HepG2 (cell line): Measurements from ENCODE around the gene SHFL. TPM values are rescaled to one million over a fixed set of nuclear protein-coding genes. Genes with fewer than 3 reads are reported as not detected.

Experiments
- CBX1 ChIP-seq: IDR thresholded peaks from one replicate; pipeline ENCODE4 v1.6.1; 2016; ENCODE audit warnings: antibody characterized with exemption, low read depth
- CTCF ChIP-seq: sonication (generic); formaldehyde crosslinking; IDR thresholded peaks from 2 replicates; pipeline ENCODE4 v1.5.0; 2020; ENCODE audit warnings: mild to moderate bottlenecking, missing genetic modification reagents, moderate library complexity
- TCF12 ChIP-seq, 2 experiments: fragments of 450-650 bp in 1 of 2; sonication (generic) in 1 of 2; formaldehyde crosslinking in 1 of 2; IDR thresholded peaks; 2 replicates each; pipeline versions ENCODE4 v1.6.1 to v1.8.0; 2017 to 2022; ENCODE audit warnings: antibody characterized with exemption in 1 of 2, mild to moderate bottlenecking in 1 of 2, missing genetic modification reagents in 1 of 2, moderate library complexity in 1 of 2
- ZNF407 ChIP-seq: sonication (generic); formaldehyde crosslinking; IDR thresholded peaks from one replicate; pipeline ENCODE4 v1.5.1; 2020; ENCODE audit warnings: mild to moderate bottlenecking, missing genetic modification reagents; ENCODE audit errors: not compliant biosample characterization
- ZNF501 ChIP-seq: sonication (generic); formaldehyde crosslinking; IDR thresholded peaks from 2 replicates; pipeline ENCODE4 v1.5.1; 2020; ENCODE audit warnings: mild to moderate bottlenecking, moderate library complexity, missing genetic modification reagents
- ZNF609 ChIP-seq: sonication (generic); formaldehyde crosslinking; IDR thresholded peaks from 2 replicates; pipeline ENCODE4 v1.4.0; 2020; ENCODE audit warnings: mild to moderate bottlenecking, missing genetic modification reagents, borderline replicate concordance
- ZNF724P ChIP-seq: sonication (generic); formaldehyde crosslinking; IDR thresholded peaks from 2 replicates; pipeline ENCODE4 v1.8.0; 2022; ENCODE audit warnings: missing genetic modification reagents, borderline replicate concordance
- ZNF772 ChIP-seq: sonication (generic); formaldehyde crosslinking; IDR thresholded peaks from 2 replicates; pipeline ENCODE4 v1.5.0; 2020; ENCODE audit warnings: mild to moderate bottlenecking, missing genetic modification reagents
- polyA plus RNA-seq, 8 experiments: library from polyadenylated mRNA; depleted of rRNA in 3 of 8; stranded (reverse) in 7 of 8; unstranded in 1 of 8; fragments of >200 nt; fragmentation: Illumina TruSeq in 4 of 8; extraction: Trizol in 4 of 8; gene quantifications; 2 replicates each; pipeline versions ENCODE4 v1.2.1 to v1.2.3, GENCODE V29; 2011 to 2016; ENCODE audit warnings: low read depth in 4 of 8, missing spikeins in 1 of 8, mixed read lengths in 1 of 8; ENCODE audit not compliant: insufficient read depth in 1 of 8
- total RNA-seq, 5 experiments: library from RNA; depleted of rRNA; stranded (reverse); fragments of >200 nt; fragmentation: Illumina TruSeq; extraction: Trizol; gene quantifications; 2 replicates each; pipeline ENCODE4 v1.2.3, GENCODE V29; 2016; ENCODE audit warnings: low read depth in 1 of 5
- TF ChIP-seq, protein P1 (sequence below): IDR thresholded peaks from 2 replicates; pipeline ENCODE4 v1.6.1; 2018; ENCODE audit warnings: missing genetic modification reagents, mild to moderate bottlenecking, missing compliant biosample characterization
- TF ChIP-seq, protein P2 (sequence below): sonication (generic); formaldehyde crosslinking; IDR thresholded peaks from 2 replicates; pipeline ENCODE4 v1.4.0; 2020; ENCODE audit warnings: missing genetic modification reagents

The SHFL gene
- total and polyA plus RNA-seq, 2 of the 13 experiments (the other 11 are each of a cell fraction or from before 2014, with no cell fraction given): 12.3 to 36.4 TPM

GRCh38 chr19:10112895-10113591, 26.9 kb downstream of the SHFL start (continued):
- no peak for TF ChIP-seq TCF12 (IDR thresholded peaks at IDR 0.05)
- TF ChIP-seq TCF12 (CRISPR knock-in tag; IDR thresholded peaks at IDR 0.05): 0 out of 2 replicates have a peak, but pooled peaks have one; percentile 21
- TF ChIP-seq ZNF501 (CRISPR knock-in tag): 0 out of 2 replicates have a peak, but pooled peaks have one; percentile 12
- TF ChIP-seq ZNF407 (CRISPR knock-in tag): no peak
- no peak for TF ChIP-seq ZNF609
- TF ChIP-seq, protein P1, sequence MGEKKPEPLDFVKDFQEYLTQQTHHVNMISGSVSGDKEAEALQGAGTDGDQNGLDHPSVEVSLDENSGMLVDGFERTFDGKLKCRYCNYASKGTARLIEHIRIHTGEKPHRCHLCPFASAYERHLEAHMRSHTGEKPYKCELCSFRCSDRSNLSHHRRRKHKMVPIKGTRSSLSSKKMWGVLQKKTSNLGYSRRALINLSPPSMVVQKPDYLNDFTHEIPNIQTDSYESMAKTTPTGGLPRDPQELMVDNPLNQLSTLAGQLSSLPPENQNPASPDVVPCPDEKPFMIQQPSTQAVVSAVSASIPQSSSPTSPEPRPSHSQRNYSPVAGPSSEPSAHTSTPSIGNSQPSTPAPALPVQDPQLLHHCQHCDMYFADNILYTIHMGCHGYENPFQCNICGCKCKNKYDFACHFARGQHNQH (CRISPR knock-in tag): no peak
- TF ChIP-seq, protein P2, sequence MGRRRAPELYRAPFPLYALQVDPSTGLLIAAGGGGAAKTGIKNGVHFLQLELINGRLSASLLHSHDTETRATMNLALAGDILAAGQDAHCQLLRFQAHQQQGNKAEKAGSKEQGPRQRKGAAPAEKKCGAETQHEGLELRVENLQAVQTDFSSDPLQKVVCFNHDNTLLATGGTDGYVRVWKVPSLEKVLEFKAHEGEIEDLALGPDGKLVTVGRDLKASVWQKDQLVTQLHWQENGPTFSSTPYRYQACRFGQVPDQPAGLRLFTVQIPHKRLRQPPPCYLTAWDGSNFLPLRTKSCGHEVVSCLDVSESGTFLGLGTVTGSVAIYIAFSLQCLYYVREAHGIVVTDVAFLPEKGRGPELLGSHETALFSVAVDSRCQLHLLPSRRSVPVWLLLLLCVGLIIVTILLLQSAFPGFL (CRISPR knock-in tag): no peak
- peak; percentile 82 for TF ChIP-seq CTCF
- no peak for TF ChIP-seq ZNF724P
- 0 out of 2 replicates have a peak, but pooled peaks have one; percentile 7 for TF ChIP-seq ZNF772 (CRISPR knock-in tag)
- peak; percentile 22 for TF ChIP-seq CBX1
